HG02852 (cell line): Measurements from ENCODE around the gene SOX12.
"Not testable (repeated sequence)": the region's sequence is repeated elsewhere in the genome, so short reads cannot be mapped to it uniquely, and the experiment has no call there.

Experiments
- ATAC-seq: cut with Tn5 transposase; IDR thresholded peaks from one replicate; pipeline ENCODE4 v1.9.1; 2021; ENCODE audit warnings: mild to moderate bottlenecking, moderate library complexity; ENCODE audit not compliant: unreplicated experiment

The SOX12 gene

GRCh38 chr20:362271-363254 lies 37.2 kb downstream of the SOX12 start:
- ATAC-seq = no peak

GRCh38 chr20:363319-364078 lies 38.1 kb downstream of the SOX12 start:
- no peak for ATAC-seq

GRCh38 chr20:364905-365794 lies 39.8 kb downstream of the SOX12 start:
- no peak for ATAC-seq

- ATAC-seq = no peak
Observed at GRCh38 chr20:366041-366718, 40.8 kb downstream of the SOX12 start.

- no peak for ATAC-seq
Observed at GRCh38 chr20:366719-367485, 41.5 kb downstream of the SOX12 start.

- no peak for ATAC-seq
Observed at GRCh38 chr20:367486-367887, 42.1 kb downstream of the SOX12 start.

GRCh38 chr20:368915-369314 lies 43.6 kb downstream of the SOX12 start:
- no peak for ATAC-seq

- ATAC-seq = no peak
Observed at GRCh38 chr20:370151-370600, 44.8 kb downstream of the SOX12 start.

- ATAC-seq = no peak
Observed at GRCh38 chr20:370977-371754, 45.8 kb downstream of the SOX12 start.

- ATAC-seq = no peak
Observed at GRCh38 chr20:371755-372542, 46.6 kb downstream of the SOX12 start.

- ATAC-seq = not testable (repeated sequence)
Observed at GRCh38 chr20:372543-373082, 47.3 kb downstream of the SOX12 start.

- no peak for ATAC-seq
Observed at GRCh38 chr20:373171-373890, 48.0 kb downstream of the SOX12 start.

- ATAC-seq = no peak
Observed at GRCh38 chr20:375265-375889, 50.0 kb downstream of the SOX12 start.

- no peak for ATAC-seq
Observed at GRCh38 chr20:376089-376488, 50.7 kb downstream of the SOX12 start.

GRCh38 chr20:376750-377149 lies 51.4 kb downstream of the SOX12 start:
- no peak for ATAC-seq

GRCh38 chr20:377578-377977 lies 52.2 kb downstream of the SOX12 start:
- ATAC-seq = not testable (repeated sequence)

- no peak for ATAC-seq
Observed at GRCh38 chr20:378961-379336, 53.6 kb downstream of the SOX12 start.
